HCEC 1CT (cell line): ENCODE measurements around the gene METRN.

Experiments
- DNase-seq: peaks from one replicate; pipeline ENCODE4 v3.0.0-alpha.2; 2017

METRN gene

DNA sequence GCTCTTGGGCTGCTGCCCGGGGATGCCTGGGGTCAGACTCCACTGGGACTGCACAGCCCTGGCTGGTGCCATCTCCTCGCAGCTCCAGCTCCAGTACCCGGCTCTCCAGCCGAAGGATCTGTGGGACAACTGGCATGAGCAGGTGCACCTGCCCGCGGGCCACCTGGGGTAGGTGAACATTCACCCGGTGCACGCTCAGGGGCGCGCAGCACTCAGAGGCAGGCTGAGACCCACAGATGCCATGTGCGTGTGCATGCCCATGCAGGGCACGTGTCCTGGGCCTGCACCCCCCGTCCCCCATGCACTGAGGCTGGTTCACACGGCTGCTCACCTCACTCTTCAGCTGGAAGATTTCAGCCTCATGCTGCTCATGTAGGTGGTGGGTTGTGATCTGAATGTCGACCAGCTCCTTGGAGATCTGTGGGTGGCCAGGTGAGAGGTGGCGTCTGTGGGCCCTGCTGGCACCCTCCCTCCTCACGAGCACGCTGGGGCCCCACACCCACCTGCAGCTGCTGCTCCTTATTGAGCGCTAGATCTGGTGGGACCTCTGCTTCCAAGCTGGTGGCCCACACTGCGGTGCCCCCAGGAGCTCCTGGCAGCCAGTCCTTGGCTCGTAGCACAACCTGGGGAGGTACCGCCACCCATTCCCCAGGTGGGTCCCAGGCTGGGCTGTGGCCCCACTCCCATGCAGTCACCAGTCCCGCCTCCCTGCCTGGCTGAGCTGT lies 10.7 kb downstream of the METRN start:
- no peak for DNase-seq

GRCh38 chr16:726188-726437 lies 11.2 kb downstream of the METRN start:
- DNase-seq, result peak; percentile 21

GRCh38 chr16:726438-727290 lies 11.7 kb downstream of the METRN start, which contains the start of the genes CCDC78 and HAGHL:
CCDC78 (minus strand) TSS chr16:726443; CDS start chr16:726367, 76 bp downstream.
HAGHL (plus strand) TSS chr16:727106; CDS start chr16:727510, 404 bp downstream.
- peak; percentile 45 for DNase-seq

GRCh38 chr16:727291-727977 lies 12.5 kb downstream of the METRN start:
- DNase-seq, result peak; percentile 42

- peak; percentile 86 for DNase-seq
These were observed 13.4 kb downstream of the METRN start for GRCh38 chr16:728131-728889.

DNA sequence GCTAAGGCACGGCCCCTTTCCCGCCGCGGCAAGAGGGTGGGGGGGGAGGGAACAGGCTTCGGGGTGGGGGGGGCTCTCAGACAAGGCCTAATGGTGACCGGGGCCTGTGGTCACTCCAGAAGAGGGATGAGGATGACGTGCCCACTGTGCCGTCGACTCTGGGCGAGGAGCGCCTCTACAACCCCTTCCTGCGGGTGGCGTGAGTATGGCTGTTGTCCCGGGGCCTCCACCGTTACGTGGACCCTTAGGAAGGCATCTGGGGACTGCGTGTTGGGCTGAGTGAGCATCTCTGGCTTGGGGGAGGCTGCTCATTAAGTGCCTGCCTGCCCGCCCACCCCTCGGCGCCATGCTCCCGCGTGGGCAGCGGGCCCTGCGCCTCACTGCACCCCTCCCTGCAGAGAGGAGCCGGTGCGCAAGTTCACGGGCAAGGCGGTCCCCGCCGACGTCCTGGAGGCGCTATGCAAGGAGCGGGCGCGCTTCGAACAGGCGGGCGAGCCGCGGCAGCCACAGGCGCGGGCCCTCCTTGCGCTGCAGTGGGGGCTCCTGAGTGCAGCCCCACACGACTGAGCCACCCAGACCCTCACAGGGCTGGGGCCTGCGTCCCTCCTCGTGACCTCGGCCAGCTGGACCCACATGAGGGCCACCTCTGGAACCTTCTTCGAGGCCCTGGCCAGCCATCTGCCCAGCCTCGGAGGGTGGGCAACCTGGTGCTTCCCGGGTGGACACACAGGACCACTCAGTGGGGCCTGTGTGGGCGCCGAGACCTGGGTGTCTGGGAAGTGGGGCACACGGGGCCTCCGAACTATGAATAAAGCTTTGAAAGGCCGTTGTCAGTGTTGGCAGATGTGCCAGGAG lies 14.2 kb downstream of the METRN start:
- no peak for DNase-seq

DNA sequence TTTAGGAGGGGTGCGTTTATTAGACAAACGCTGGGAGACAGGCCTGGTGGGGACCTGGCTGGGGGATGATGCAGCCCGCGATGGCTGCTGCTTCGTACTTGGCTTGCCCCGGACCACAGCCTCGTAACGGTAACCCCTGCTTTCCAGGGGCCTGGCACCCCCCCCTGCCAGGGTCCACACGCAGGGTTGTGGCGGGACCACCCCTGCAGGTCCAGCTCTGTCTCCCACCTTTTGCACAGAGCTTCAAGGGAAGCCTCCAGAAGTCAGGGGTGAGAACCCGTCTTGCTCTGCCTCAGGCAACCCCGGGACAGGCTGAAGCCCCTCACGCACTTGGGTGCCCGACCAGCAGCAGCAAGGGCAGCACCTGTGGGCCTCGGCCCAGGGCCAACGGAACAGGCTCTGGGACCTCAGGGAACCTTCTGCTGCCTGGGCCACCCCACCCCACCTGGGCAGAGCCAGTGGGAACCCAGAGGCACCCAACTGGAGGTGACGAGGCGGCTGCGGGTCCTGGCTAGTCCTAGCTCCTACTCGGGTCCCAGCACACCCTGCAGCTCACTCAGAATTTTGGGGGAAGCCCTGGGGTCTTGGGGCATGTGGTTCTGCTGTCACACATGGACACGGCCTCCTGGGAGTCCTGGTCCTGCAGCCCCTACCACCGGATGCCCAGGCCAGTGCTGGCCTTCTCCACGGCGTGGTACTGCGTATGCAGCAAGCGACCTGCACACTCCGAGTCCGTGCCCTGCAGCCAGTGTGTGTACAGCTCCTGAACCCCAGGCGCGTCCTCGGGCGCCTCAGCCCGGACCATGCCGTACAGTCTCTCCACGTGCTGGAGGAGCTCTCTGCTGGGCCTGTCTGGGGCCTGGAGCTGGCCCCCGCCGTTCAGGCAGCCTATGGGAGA lies 15.1 kb downstream of the METRN start:
- DNase-seq, result no peak

DNA sequence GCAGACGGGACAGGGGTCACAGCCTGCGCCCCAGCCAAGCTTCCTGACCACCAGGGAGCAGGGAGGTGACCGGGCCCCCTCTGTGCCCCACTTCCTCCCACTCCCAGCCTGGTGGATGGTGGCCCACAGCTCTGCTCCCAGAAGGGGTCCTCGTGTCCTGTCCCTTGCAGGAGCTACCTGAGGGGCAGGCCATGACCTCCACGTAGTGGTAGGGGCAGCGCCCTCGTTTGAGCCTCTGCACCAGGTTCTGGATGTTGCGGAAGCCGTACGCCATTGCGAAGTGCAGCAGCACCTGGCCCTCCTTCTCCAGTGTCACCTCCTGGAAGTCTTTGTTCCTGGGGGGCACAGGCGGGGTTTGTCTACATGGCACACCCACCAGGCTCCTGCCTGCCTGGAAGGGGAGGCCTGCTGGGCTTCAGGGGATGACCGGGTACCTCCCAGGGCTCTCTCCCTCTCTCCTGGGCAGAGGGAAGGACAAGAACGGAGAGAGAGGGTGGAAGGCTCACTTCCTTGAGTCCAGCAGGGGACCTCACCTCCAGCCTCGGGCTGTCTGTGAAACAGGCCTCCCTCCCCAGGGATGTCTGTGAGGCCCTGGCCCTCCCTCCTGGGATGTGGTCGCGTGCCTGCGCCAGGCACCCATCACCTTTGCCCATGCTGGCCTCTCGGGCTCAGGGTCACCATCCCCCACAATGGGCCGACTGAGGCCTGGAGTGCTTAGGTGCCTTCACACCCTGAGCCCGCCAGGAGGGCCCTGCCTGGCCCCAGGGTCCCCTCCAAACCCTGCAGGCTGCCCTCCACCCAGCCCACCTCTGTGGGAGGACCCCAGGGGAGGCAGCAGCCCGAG lies 16.0 kb downstream of the METRN start:
- no peak for DNase-seq

DNA sequence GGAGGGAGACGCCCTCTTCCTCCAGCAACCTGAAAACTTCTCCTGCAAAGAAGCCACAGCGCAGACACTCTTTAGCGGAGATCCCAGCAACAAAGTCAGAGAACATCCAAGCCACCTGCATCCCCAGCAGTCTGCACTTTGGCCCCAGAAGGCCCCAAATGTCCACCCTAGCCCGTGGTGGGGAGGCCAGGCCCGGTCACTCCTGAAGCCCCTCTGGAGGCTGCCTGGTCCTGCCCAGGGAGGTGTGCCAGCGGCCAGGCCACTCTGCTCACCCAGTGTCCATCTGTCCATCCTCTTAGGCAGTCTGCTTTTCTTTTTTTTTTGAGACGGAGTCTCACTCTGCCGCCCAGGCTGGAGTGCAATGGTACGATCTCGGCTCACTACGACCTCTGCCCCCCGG lies 17.4 kb downstream of the METRN start:
- DNase-seq, result no peak

DNA sequence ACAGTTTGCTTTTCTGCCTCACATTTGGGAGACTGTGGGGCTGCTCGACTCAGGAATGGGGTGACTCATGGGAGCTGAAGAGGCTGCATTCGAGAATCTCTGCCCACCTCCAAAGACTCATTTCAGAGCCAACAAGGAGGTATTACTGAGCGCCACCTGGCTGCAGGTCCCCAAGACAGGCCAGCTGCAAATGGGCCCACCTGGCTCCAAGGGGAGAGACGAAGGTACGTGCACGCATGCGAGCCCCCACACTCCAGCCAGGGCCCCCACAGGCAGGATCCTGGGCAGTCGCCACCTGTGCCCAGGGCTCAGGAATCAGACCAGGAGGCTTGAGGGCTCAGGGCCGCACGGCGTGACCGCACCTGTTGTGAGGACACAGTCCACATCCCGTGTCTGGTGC lies 18.0 kb downstream of the METRN start:
- DNase-seq, result peak; percentile 20

DNA sequence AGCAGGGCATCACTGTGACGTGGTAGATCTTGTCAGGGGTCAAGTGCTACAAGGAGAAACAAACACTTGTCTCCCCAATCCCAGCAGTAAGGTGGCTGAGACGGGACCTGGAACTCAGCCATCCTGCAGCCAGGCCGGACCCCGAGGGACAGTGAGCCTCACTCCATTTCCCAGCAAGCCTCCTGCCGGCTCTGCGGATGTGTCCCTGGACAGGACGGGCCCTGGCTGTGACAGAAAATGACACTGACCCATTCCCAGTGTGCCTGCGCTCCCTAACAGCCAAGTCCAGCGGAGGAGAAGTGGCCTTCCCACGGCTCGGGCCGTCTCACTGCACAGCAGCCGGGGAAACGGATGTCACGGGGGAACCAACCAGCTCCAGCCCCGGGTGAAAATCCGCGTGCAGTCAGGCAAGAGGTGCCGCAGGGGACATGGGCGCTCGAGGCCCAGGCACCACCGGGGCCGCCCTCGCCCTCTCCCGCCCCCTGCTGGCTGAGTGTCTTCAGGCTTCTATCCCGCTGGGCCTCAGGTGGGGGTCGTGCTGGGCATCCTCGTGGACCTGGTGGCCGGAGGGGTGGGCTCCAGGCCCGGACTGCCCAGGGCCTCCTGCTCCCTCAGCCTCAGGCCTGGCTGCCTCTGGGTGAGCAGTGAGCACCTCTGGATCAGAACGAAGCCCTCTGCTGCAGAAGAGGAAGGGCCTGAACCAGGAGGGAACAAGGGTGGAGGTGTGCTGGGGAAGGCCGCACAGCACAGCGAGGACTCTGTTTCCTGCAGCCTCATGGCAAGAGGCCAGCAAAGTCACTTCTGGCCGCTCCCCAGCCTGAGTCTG lies 18.7 kb downstream of the METRN start:
- no peak for DNase-seq

DNA sequence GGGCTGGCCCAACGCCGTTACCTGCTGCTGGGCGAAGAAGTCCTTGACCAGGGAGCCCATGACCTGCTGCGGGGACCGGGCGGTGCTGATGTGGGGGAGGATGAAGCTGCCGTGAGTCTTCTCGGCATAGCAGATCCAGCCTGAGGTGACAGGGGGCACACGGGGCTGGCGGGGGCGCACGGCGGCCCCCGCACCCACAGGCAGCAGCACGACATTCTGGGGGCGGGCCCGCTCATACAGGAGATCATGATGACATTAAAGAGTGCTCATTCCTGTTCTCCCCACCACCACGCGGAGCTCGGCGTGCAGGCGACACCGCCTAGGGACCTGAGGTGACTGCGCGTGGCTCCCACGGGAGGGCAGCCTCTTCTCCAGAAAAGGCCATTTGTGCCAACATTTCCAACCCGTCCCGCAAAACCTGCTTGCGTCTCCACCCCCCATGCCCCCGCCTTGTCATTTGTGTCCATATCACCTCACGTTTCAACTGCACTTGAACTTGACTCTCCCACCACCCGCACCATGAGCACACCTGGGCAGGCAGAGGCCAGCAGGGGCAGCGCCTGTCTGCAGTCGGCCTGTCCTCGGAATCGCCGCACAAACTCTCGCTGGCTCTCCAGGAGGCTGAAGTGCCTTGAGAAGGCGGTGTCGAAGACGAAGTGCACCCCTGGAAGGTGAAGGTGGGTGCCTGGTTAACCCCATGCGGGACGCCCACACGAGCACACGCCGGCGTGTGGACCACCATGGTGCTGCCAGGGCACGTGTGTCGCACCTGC lies 19.5 kb downstream of the METRN start:
- no peak for DNase-seq

- DNase-seq, result no peak
These were observed 20.3 kb downstream of the METRN start for GRCh38 chr16:734981-735881.

DNA sequence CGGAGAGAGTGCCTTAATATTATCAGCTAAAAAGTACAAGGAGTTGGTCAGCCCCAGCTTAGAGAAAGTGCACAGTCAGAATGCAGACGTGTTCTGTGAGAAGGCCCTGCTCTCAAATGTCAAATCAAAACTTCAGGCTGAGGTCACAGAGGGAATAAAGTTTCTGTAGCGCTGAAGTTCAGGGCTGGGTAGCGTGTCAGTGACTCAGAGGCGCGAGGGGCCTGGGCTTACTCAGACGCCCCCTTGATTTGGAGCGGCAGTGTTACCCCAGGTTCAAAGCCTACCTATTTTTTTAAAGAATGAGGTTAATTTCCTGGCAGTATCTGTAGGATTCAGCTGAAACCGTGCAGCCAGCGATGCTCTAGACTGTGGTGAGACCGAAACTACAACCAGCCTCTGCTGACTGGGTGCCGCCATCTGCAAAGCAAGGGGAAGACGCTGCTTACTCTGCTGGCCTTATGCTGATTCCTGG lies 21.1 kb downstream of the METRN start:
- no peak for DNase-seq

DNA sequence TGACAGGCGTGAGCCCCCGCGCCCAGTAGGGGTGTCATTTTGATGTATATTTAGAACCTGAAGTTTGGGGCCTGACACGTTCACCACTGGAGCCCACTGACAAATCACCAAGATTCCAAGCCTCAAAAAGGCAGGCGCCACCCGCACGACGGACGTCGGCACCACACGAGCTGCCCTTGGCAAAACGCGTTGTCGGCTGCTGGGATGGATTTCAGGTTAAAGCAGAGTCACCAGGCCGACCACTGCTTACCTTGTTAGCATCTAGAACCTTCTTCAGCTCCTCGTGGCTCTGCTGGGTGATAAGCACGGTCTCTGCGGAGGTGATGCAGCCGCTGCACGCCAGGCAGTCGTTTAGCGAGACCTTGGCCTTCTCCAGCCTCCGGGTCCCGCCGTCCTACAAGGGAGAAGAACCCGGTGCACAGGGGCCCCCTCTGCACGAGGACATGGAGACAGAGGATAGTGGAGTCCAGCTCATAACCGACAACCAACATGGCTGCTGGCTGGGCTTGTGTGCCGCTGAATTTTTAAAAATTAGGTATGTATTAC lies 22.1 kb downstream of the METRN start:
- no peak for DNase-seq
